ENCODE data around the gene RXRB. TPM values are rescaled to one million over a fixed set of nuclear protein-coding genes. Genes with fewer than 3 reads are reported as not detected.

RXRB gene
- total RNA-seq, result 32.2 and 34.4 TPM in 2 replicates

GRCh38 chr6:33200219-33201146, at the start of gene RXRB, which contains the start of gene SLC39A7:
Gene RXRB (minus strand): TSS chr6:33200665. CDS start chr6:33200476, 189 bp downstream.
Gene SLC39A7 (plus strand): TSS chr6:33200867. CDS start chr6:33201246, 379 bp downstream.

GRCh38 chr6:33208091-33208967, 7.9 kb upstream of the RXRB start, which contains the start of gene RING1:
Gene RING1 (plus strand): TSS chr6:33208500. CDS start chr6:33208823, 323 bp downstream.

GRCh38 chr6:33204415-33205190, 4.1 kb upstream of the RXRB start, which contains the start of gene HSD17B8:
Gene HSD17B8 (plus strand): TSS chr6:33204655. CDS start chr6:33204669, 14 bp downstream.

GRCh38 chr6:33192105-33192646, 8.3 kb downstream of the RXRB start, which contains the start of gene COL11A2:
Gene COL11A2 (minus strand): TSS chr6:33192467. CDS start chr6:33192240, 227 bp downstream.

Other genes starting within 250 kb of the RXRB start
- gene HLA-DMA, start 247.6 kb downstream of the RXRB start, total RNA-seq, result 3.3 and 8.5 TPM in 2 replicates
- gene BRD2, start 232.1 kb downstream of the RXRB start, total RNA-seq, result 84.5 and 93.0 TPM in 2 replicates
- gene HLA-DOA, start 191.1 kb downstream of the RXRB start, total RNA-seq, result 2.1 TPM in 1 of 2 replicates, not detected in the other
- gene HLA-DPA1, start 127.0 kb downstream of the RXRB start, total RNA-seq, result 0.17 and 3.8 TPM in 2 replicates
- 2.8 and 19.5 TPM in 2 replicates for gene HLA-DPB1, start 124.7 kb downstream of the RXRB start, total RNA-seq
- 0.13 and 0.83 TPM in 2 replicates for gene COL11A2, start 8.2 kb downstream of the RXRB start, total RNA-seq
- 158 and 190 TPM in 2 replicates for gene SLC39A7, start 202 bp upstream of the RXRB start, total RNA-seq
- 4.2 and 5.4 TPM in 2 replicates for gene HSD17B8, start 4.0 kb upstream of the RXRB start, total RNA-seq
- gene RING1, start 7.8 kb upstream of the RXRB start, total RNA-seq, result 33.2 and 33.3 TPM in 2 replicates
- gene VPS52, start 71.2 kb upstream of the RXRB start, total RNA-seq, result 40.2 and 44.2 TPM in 2 replicates
- 1,733 and 1,914 TPM in 2 replicates for gene RPS18, start 71.4 kb upstream of the RXRB start, total RNA-seq
- 4.9 and 7.6 TPM in 2 replicates for gene B3GALT4, start 76.5 kb upstream of the RXRB start, total RNA-seq
- 44.7 and 54.2 TPM in 2 replicates for gene WDR46, start 88.6 kb upstream of the RXRB start, total RNA-seq
- 20.1 and 25.2 TPM in 2 replicates for gene PFDN6, start 88.9 kb upstream of the RXRB start, total RNA-seq
- gene RGL2, start 98.3 kb upstream of the RXRB start, total RNA-seq, result 27.0 and 46.3 TPM in 2 replicates
- 91.0 and 112 TPM in 2 replicates for gene TAPBP, start 113.4 kb upstream of the RXRB start, total RNA-seq
- gene ZBTB22, start 117.1 kb upstream of the RXRB start, total RNA-seq, result 28.3 and 28.5 TPM in 2 replicates
- 32.6 and 46.1 TPM in 2 replicates for gene DAXX, start 122.3 kb upstream of the RXRB start, total RNA-seq
- 2.1 and 5.0 TPM in 2 replicates for gene KIFC1, start 191.2 kb upstream of the RXRB start, total RNA-seq
- gene PHF1, start 210.3 kb upstream of the RXRB start, total RNA-seq, result 25.1 and 30.0 TPM in 2 replicates
- 102 and 104 TPM in 2 replicates for gene CUTA, start 217.4 kb upstream of the RXRB start, total RNA-seq
- 10.5 and 16.1 TPM in 2 replicates for gene SYNGAP1, start 219.4 kb upstream of the RXRB start, total RNA-seq

Data from smooth muscle cell of the pulmonary artery (primary cell).